COR-L47 (cell line): Measurements from ENCODE around the gene LIN9.

Source experiments
- DNase-seq: peaks from one replicate; lab custom pipeline; 2025; lab: John Stamatoyannopoulos, UW

The LIN9 gene

DNA sequence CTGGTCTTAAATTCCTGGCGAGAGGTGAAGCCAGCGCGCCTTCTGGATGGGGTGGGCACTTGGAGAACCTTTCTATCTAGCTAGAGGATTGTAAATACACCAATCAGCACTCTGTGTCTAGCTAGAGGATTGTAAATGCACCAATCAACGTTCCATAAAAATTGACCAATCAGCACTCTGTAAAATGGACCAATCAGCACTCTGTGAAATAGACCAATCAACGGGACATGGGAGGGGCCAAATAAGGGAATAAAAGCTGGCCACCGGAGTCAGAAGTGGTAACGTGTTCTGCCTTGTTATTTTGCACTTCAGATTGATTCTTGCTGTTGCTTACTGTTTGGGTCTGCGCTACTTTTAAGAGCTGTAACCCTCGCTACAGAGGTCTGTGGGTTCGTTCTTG, 12.0 kb upstream of the LIN9 start:
- DNase-seq, result no peak

DNA sequence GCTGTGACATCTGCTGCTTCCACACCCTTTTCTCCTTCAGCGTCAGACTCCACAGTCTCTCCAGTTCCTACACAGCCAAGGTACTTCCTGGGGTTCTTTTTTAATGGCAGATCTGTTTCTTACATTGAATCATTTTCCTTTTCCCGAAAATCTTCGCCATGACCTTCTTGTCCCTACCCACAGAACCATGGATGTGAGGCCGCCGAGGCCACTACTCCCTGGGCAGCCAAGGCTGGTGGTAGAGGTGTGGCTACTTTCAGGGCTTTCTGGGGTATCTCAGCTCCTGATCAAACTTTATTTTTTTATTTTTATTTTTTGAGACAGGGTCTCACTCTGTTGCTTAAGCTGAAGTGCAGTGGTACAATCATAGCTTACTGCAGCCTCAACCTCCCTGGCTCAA, 9.5 kb upstream of the LIN9 start:
- DNase-seq, result no peak

- no peak for DNase-seq
These were observed 5.1 kb upstream of the LIN9 start for GRCh38 chr1:226314055-226314454.

DNA sequence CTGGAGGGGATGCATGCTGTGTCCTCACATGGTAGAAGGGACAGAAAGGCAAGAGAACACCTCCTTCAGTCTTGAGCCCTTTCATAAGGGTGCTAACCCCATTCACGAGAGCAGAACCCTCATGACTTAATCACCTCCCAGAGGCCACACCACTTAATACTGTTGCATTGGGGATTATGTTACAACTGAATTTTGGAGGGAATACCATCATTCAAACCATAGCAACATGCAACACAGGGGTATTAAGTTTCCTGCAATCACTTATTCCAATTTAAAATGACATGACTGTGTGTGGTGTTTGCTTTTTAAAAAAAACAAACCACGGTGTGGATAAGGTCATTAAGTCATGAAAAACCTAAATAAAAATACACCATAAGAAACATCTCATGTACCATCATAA, 3.1 kb upstream of the LIN9 start:
- DNase-seq, result no peak

DNA sequence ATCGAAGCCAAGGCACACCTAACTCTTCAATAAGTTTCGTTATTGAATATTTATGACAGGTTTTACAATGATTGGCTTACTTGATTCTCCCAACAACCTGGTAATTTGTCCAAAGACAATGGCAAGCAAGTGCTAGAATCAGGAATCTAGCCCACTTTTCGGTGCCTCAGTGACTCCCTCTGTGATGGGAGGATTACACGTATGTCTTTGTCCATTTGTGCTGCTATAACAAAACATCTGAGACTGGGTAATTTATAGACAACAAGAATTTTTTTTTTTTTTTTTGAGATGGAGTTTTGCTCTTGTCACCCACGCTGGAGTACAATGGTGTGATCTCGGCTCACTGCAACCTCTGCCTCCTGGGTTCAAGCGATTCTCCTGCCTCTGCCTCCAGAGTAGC, 2.4 kb upstream of the LIN9 start:
- DNase-seq, result no peak

GRCh38 chr1:226310637-226311195, 1.8 kb upstream of the LIN9 start:
- DNase-seq, result no peak

GRCh38 chr1:226310245-226310540, 1.2 kb upstream of the LIN9 start:
- no peak for DNase-seq

DNA sequence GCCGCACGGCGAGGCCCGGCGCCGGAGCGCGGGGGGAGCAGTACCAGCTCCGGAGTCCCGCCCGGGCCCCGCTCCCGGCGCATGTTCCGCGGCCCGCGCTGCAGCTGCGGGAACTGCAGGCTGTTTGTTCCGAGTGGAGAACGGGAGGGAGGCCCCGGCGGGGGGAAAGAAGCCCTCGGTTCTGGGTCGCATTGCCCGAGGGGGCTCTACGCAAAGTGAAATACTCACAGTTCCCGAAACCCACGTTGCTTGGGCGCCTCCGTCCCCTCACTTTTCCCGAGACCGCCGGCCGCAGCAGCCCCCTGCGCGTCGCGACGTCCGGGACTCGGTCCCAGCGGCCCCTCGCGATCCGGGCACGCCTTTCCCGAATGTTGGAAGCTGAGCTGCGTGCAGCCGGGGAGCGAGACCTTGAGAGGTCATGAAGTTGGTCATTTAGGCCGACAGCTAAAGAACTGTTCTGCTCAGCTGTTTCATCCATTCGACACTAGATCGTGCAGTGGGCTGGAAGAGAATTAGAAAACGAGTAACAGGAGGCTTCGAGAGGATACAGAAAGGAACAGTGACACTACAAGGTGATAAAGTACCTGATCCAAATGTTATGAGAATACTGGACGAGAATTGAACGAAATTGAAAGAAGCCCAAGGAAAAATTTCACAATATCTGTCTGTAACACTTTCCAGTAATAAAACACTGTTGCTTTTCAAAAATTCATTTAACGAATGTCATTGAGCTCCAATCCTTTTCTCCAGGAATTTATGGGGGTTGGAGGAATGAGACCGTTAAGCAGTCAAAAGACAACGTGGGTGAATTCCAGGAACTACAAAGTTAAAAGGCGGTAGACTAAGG, 657 bp upstream of the LIN9 start:
- DNase-seq, result peak; percentile 63

DNA sequence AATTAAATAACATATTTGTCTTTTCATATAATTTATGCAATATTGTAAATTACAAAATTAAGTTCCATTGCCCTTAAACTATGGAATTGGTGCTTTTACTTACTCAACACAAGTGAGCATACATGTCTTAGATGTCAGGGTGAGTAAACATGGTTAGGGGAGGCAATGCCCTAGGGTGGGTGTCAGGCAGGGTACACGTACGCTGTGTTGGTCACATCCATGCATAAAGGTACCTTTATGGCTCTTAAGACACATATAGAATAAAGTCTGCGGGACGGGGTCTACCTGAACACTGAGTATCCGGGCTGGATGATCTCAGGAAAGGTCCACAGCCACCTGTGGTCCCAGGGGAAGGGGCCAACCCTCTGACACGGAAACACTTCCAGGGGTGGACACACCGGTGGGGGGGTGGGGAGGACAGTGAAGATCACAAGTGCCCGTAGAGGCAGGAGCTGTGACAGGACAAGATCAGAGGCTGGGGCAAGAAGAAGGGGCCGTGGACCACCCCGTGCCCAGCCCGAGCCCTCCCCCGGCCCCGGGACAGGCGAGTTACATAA, 720 bp downstream of the LIN9 start:
- peak; percentile 33 for DNase-seq

- DNase-seq, result no peak
These were observed 2.5 kb downstream of the LIN9 start for GRCh38 chr1:226306425-226306824.

- no peak for DNase-seq
These were observed 3.8 kb downstream of the LIN9 start for GRCh38 chr1:226305184-226305583.

DNA sequence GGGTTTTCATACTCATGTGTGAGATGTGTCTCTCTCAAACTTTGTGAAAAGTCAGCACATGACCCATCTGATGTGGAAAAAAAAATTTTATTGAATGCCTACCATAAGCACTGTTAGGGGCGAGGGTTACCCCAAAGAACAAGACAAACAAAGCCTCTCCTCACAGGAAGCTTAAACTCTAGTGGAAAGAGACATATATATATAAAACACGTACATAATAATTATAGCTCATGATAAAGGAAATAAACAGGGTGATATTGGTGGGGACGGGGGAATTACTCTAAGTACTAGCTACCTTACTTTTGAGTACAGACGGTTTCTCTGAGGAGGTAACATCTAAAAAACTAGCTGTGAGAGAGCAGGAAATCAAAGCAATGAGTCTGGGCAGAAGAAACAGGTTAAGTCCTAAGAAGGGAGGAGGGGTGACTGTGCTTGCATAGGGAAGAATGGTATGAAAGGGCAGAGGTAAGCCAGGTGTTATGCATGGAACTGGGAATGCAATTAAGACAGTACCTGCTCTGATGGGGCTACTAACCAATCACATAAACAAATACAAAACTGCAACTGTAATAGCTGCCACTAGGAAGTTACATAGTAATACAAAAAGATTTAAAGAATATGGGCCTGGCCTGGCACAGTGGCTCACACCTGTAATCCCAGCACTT, 4.5 kb downstream of the LIN9 start:
- DNase-seq, result no peak

GRCh38 chr1:226302731-226303130, 6.2 kb downstream of the LIN9 start:
- DNase-seq, result no peak

DNA sequence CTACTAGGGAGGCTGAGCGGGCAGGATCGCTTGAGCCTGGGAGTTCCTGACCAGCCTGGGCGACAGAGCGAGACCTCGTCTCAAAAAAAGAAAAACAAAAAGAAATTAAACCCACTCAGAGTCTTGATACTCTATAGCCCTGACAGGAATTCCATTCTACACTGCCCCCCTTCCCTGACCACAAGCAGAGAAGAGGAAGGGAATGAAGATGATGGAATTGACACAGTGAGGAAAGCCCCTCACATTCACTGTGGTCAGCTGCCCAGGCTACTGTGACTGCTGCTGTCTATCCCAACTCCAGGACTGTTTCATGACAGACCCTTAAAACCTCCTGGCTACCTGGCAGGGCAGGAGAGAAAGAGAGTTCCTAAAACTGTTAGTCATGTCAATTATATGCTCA, 12.1 kb downstream of the LIN9 start:
- DNase-seq, result no peak

DNA sequence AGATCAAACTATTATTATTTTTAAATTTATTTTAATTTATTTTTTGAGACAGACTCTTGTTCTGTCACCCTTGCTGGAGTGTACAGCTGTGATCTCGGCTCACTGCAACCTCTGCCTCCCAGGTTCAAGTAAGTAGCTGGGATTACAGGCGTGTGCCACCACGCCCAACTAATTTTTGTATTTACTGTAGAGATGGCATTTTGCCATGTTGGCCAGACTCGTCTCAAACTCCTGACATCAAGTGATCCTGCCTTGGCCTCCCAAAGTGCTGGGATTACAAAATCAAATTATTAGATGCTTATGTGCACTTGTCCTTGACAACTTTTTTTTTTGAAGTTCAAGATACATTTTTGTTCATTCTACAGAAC, 15.4 kb downstream of the LIN9 start:
- peak; percentile 23 for DNase-seq

DNA sequence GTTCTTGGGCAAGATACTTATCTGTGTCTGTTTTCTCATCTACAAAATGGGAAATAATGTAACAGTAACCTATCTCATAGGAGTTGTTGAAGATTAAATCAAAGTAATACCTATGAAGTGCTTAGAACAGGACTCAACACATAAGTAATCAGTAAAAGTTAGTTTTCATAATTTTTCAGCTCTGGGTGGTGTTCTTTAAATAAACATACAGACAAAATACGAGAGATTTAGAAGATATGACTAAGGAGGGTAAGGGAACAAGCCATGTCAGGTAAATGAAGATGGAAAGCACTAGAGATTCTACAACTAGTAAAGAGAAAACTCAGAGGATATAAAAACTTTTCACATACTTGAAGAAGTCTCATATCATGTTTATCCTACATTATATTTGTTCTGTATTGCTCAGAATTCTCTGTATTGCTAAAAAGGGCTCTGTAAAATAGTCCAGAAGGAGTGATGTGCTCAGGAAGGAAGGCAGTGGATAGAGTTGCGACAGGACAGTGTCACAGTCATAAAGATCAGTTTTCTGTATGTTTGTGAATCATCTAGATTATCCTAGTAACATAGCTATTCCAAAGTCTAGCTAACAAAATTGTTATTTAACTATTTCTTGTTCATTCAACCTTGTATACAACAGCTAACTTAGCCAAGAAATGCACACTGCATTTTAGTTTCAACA, 16.0 kb downstream of the LIN9 start:
- DNase-seq, result no peak

DNA sequence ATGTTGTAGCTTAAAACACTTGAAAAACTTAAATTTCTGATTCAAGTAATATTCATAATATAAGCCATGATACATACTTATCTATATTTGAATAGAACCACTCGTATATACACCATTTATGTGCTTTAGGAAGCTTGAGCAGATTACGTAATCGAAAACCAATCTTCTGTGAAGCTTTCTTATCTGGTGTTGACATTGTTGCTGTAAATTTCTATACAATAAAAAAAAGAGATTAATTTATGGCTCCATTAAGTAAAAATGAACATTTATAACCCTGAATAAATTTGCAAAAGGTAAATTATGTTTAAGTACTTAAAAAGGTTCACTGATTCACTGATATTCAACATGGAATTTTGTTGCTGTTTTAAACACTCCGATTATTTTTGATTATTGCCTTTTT, 21.4 kb downstream of the LIN9 start:
- DNase-seq, result no peak

DNA sequence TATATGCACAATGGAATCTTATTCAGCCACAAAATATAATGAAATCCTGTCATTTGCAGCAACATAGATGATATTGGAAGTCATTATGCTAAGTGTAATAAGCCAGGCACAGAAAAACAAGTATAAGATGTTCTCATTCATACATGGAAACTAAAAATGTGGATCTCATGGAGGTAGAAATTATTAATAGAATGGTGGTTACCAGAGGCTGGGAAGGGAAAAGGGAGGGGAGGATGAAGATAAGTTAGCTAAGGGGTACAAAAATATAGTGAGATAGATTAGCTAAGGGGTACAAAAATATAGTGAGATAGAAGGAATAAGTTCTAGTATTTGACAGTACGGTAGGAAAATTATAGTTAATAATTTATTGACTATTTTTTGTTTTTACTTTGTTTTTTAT, 27.9 kb downstream of the LIN9 start:
- DNase-seq, result no peak

- DNase-seq, result no peak
These were observed 29.5 kb downstream of the LIN9 start for GRCh38 chr1:226279498-226279897.

GRCh38 chr1:226277897-226278296, 31.1 kb downstream of the LIN9 start:
- DNase-seq, result no peak

DNA sequence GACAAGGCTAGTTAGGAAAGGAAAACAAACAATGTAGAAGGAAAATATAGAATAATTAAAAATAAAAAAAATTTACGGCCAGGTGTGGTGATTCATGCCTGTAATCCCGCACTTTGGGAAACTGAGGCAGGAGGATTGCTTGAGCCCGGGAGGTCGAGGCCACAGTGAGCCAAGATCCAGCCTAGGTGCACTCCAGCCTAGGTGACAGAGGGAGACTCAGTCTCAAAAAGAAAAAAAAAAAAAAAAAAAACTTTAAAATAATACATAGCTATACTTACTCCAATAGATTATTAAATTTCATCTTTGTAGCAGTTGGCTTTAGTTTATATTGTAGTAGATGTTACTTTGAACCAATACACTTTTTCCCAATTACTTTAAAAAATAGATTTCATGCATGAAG, 32.0 kb downstream of the LIN9 start:
- no peak for DNase-seq

DNA sequence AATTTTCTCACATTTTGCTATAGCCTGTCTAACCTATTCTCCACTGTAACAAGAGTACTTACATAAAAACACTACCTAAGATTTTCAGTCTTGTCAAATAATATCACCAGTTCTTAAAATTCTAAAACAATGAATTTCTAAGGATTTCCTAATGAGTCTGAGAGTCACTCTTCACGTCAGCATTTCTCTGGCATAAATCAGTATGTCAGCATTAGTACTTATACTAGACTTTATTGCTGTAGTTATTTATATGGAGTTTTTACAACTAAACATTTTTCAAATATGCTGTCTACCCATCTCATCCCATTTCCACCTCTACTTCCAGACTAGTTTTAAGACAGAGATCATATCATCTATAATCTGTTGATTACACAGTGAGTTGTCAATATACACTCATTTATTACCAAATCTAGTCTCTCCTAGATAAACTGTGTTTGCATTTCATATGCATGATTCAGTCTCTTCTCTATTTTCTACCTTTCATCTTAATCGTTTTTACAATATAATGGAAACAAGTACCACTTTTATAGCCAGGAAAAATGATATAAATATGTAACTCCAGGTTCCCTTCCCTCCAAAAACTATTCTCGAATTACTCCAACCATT, 32.8 kb downstream of the LIN9 start:
- no peak for DNase-seq
